Measurements from ENCODE around the gene FZR1. TPM values are rescaled to one million over a fixed set of nuclear protein-coding genes. Genes with fewer than 3 reads are reported as not detected.

FZR1 gene
- total RNA-seq, 2 donors from 2014 or later: 32.2 to 64.9 TPM

DNA sequence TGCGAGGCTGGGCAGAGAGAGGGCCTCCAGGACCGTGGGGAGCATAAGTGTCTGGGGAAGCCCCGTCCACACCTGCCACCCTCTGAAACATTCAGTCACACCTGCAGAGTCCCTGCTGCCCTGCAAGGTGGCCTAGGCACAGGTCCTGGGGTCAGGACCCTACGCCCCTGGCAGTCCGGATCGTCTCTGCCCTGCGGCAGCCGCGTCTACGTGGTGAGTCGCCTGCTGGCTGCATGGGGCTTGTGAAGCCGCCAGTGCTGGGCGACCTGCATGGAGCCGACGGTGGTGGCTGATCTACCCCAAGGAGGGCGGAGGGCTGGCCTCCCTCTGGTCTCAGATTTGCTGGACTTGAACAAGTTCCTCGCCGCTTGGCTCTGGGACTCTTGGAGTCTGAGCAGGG is 13.0 kb downstream of the FZR1 start:
- Histone ChIP-seq H3K9me3 (no peaks in the 10 kb centered on the region), H3K27ac (no peak overlapping the region), H3K4me3 (no peak overlapping the region), H3K4me1 (replicated peaks) (peaks cover 5% of the 10 kb centered on the region), H3K36me3 (no peaks in the 10 kb centered on the region), H3K27me3 (replicated peaks; ENCODE audit: insufficient read depth) (no peaks in the 10 kb centered on the region)
- DNase-seq (ENCODE audit: low spot score): no peak
- intact Hi-C loops (cut with DNase I): no loop called here
- 84% methylated on average over 18 of the region's 18 CpGs for WGBS
- TF ChIP-seq POLR2AphosphoS5 (IDR thresholded peaks at IDR 0.05) (no peak), POLR2A (IDR thresholded peaks at IDR 0.05) (no peak)
- TF ChIP-seq, protein P1, sequence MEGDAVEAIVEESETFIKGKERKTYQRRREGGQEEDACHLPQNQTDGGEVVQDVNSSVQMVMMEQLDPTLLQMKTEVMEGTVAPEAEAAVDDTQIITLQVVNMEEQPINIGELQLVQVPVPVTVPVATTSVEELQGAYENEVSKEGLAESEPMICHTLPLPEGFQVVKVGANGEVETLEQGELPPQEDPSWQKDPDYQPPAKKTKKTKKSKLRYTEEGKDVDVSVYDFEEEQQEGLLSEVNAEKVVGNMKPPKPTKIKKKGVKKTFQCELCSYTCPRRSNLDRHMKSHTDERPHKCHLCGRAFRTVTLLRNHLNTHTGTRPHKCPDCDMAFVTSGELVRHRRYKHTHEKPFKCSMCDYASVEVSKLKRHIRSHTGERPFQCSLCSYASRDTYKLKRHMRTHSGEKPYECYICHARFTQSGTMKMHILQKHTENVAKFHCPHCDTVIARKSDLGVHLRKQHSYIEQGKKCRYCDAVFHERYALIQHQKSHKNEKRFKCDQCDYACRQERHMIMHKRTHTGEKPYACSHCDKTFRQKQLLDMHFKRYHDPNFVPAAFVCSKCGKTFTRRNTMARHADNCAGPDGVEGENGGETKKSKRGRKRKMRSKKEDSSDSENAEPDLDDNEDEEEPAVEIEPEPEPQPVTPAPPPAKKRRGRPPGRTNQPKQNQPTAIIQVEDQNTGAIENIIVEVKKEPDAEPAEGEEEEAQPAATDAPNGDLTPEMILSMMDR (IDR thresholded peaks at IDR 0.05): no peak

- H3K9me3 ChIP-seq: no peaks in the 10 kb centered on the region
- H3K27ac ChIP-seq: peak overlapping the region; percentile 50 to 55
- intact Hi-C loops (cut with DNase I): no loop called here
- DNase-seq (ENCODE audit: low spot score): peak; percentile 81
- 54% methylated on average over 30 of the region's 37 CpGs for WGBS
- H3K4me1 ChIP-seq (replicated peaks): peaks cover 5% of the 10 kb centered on the region
- H3K36me3 ChIP-seq: no peaks in the 10 kb centered on the region
- TF ChIP-seq POLR2AphosphoS5 (IDR thresholded peaks at IDR 0.05) (peak; percentile 78), POLR2A (IDR thresholded peaks at IDR 0.05) (peak; percentile 39)
- TF ChIP-seq, protein P1 (IDR thresholded peaks at IDR 0.05): peak in 1 of 4 experiments; percentile 36
- no peak overlapping the region for H3K4me3 ChIP-seq
- H3K27me3 ChIP-seq (replicated peaks; ENCODE audit: insufficient read depth): no peaks in the 10 kb centered on the region
These were observed 14.3 kb downstream of the FZR1 start for GRCh38 chr19:3520166-3521103.

GRCh38 chr19:3521104-3521445 is 15.0 kb downstream of the FZR1 start:
- Histone ChIP-seq H3K27me3 (replicated peaks; ENCODE audit: insufficient read depth) (no peaks in the 10 kb centered on the region), H3K27ac (peak overlapping the region; percentile 28 to 50), H3K36me3 (peaks cover 0 to 3% of the 10 kb centered on the region in 2 donors), H3K4me1 (replicated peaks) (peaks cover 5% of the 10 kb centered on the region), H3K9me3 (no peaks in the 10 kb centered on the region), H3K4me3 (no peak overlapping the region)
- TF ChIP-seq POLR2AphosphoS5 (IDR thresholded peaks at IDR 0.05) (no peak), POLR2A (IDR thresholded peaks at IDR 0.05) (no peak)
- TF ChIP-seq, protein P1 (IDR thresholded peaks at IDR 0.05): no peak
- intact Hi-C loops (cut with DNase I): no loop called here
- DNase-seq (ENCODE audit: low spot score): no peak
- 51% methylated on average over 7 of the region's 7 CpGs for WGBS

GRCh38 chr19:3522421-3523360 is 16.6 kb downstream of the FZR1 start:
- TF ChIP-seq POLR2AphosphoS5 (IDR thresholded peaks at IDR 0.05): no peak
- TF ChIP-seq, protein P1 (IDR thresholded peaks at IDR 0.05): no peak
- TF ChIP-seq POLR2A (IDR thresholded peaks at IDR 0.05): no peak
- Histone ChIP-seq H3K9me3 (no peaks in the 10 kb centered on the region), H3K4me3 (no peak overlapping the region), H3K4me1 (replicated peaks) (no peaks in the 10 kb centered on the region), H3K27me3 (replicated peaks; ENCODE audit: insufficient read depth) (no peaks in the 10 kb centered on the region), H3K27ac (no peak overlapping the region), H3K36me3 (peaks cover 6 to 19% of the 10 kb centered on the region in 2 donors)
- no peak for DNase-seq (ENCODE audit: low spot score)
- intact Hi-C loops (cut with DNase I): no loop called here
- WGBS: 89% methylated on average over 40 of the region's 40 CpGs

Measured in prostate gland (tissue), 2 donors.